HCT116 (cell line): ENCODE measurements around the gene TMEM141. TPM values are rescaled to one million over a fixed set of nuclear protein-coding genes. Genes with fewer than 3 reads are reported as not detected.
A peak's percentile ranks its signal among the peaks of the same experiment; 100 is the strongest.

Source experiments
- ATAC-seq: fragments of 200-7000 bp; cut with Tn5 transposase; 2 replicates; pipeline ENCODE4 v1.9.1; 2020; ENCODE audit warnings: mild to moderate bottlenecking, moderate library complexity
- BruUV-seq: library from RNA; stranded (reverse); fragments of 400-500 nt; replicated peaks from 2 replicates; lab custom pipeline; 2021; lab: Mats Ljungman, UMichigan
- CTCF ChIA-PET: fragments of 300-600 bp; sonication (Branson Sonifier 250); formaldehyde crosslinking; loops from one replicate; lab custom pipeline; 2021; ENCODE audit warnings: antibody characterized with exemption; lab: Charles Lee
- POLR2A ChIA-PET: fragments of 300-600, 350-600 bp; sonication (Branson Sonifier 250); formaldehyde crosslinking; loops from one replicate; lab custom pipeline; 2021; ENCODE audit warnings: antibody characterized with exemption; lab: Charles Lee
- RAD21 ChIA-PET, 2 experiments: fragments of 300-600 bp; sonication (Branson Sonifier 250); formaldehyde crosslinking; loops; one replicate each; lab custom pipeline; 2023; ENCODE audit warnings: low total read pairs in 2 of 2; ENCODE audit not compliant: uncharacterized antibody in 2 of 2, unreplicated experiment in 2 of 2, low non-redundant PET in 1 of 2; lab: Charles Lee
- DNase-seq: peaks from one replicate; pipeline ENCODE4 v3.0.0-alpha.2; 2010; ENCODE audit warnings: low read depth, low spot score
- H2AFZ ChIP-seq: fragments of 200-600 bp; shearing (Covaris generic), sonication (generic); 2 replicates; pipeline ENCODE4 v1.6.1; 2017; ENCODE audit warnings: low read depth, mixed run types, mixed read lengths, antibody characterized with exemption, low read length; ENCODE audit not compliant: poor library complexity, severe bottlenecking
- H3K27ac ChIP-seq: 2 replicates; pipeline ENCODE4 v1.5.1; 2012; ENCODE audit warnings: low read depth, low read length
- H3K27me3 ChIP-seq: fragments of 200-600 bp; sonication (generic); 2 replicates; pipeline ENCODE4 v1.6.1; 2016; ENCODE audit warnings: mixed run types, low read length, mixed read lengths; ENCODE audit not compliant: insufficient read depth
- H3K36me3 ChIP-seq, 2 experiments: fragments of 200-500 bp in 1 of 2; fragments of 200-600 bp in 1 of 2; sonication (Bioruptor generic) in 1 of 2; sonication (generic) in 1 of 2; 2 replicates each; pipeline versions ENCODE4 v1.5.1 to v1.6.1; 2014 to 2016; ENCODE audit warnings: low read length in 2 of 2, inconsistent platforms in 1 of 2, mixed read lengths in 1 of 2, mixed run types in 1 of 2; ENCODE audit not compliant: insufficient read depth in 2 of 2, control insufficient read depth in 1 of 2
- H3K4me1 ChIP-seq, 2 experiments: fragments of 200-600 bp in 1 of 2; sonication (generic) in 1 of 2; 2 replicates each; pipeline versions ENCODE4 v1.5.1 to v1.6.1; 2012 to 2017; ENCODE audit warnings: low read length in 2 of 2, inconsistent platforms in 1 of 2, mild to moderate bottlenecking in 1 of 2, mixed read lengths in 1 of 2, mixed run types in 1 of 2, moderate library complexity in 1 of 2; ENCODE audit not compliant: insufficient read depth in 2 of 2, control insufficient read depth in 1 of 2
- H3K4me2 ChIP-seq: fragments of 200-600 bp; sonication (generic); 2 replicates; pipeline ENCODE4 v1.6.1; 2017; ENCODE audit warnings: mixed run types, low read length, mixed read lengths
- H3K4me3 ChIP-seq, 2 experiments: fragments of 200-600 bp in 1 of 2; sonication (generic) in 1 of 2; replicated peaks in 1 of 2; 2 replicates each; pipeline ENCODE4 v1.5.1; 2011 to 2016; ENCODE audit warnings: low read length in 2 of 2, control low read depth in 1 of 2, low read depth in 1 of 2, mild to moderate bottlenecking in 1 of 2, mixed read lengths in 1 of 2, mixed run types in 1 of 2
- H3K79me2 ChIP-seq: fragments of 200-600 bp; sonication (generic); 2 replicates; pipeline ENCODE4 v1.6.1; 2017; ENCODE audit warnings: mild to moderate bottlenecking, mixed run types, low read length, moderate library complexity, mixed read lengths; ENCODE audit not compliant: insufficient read depth
- H3K9ac ChIP-seq: fragments of 200-600 bp; sonication (generic); 2 replicates; pipeline ENCODE4 v1.6.1; 2016; ENCODE audit warnings: low read length, mixed read lengths
- H3K9me2 ChIP-seq: fragments of 200-600 bp; sonication (generic), shearing (Covaris generic); 2 replicates; pipeline ENCODE4 v1.6.1; 2017; ENCODE audit warnings: mixed run types, mild to moderate bottlenecking, moderate library complexity; ENCODE audit not compliant: insufficient read depth
- H3K9me3 ChIP-seq, 2 experiments: fragments of 200-500 bp in 1 of 2; fragments of 200-600 bp in 1 of 2; sonication (Bioruptor generic) in 1 of 2; sonication (generic) in 1 of 2; 2 replicates each; pipeline ENCODE4 v1.6.1; 2014 to 2017; ENCODE audit warnings: low read length in 2 of 2, mixed read lengths in 2 of 2, inconsistent platforms in 1 of 2, low read depth in 1 of 2, mild to moderate bottlenecking in 1 of 2, mixed run types in 1 of 2, moderate library complexity in 1 of 2; ENCODE audit not compliant: control insufficient read depth in 1 of 2, insufficient read depth in 1 of 2
- H4K20me1 ChIP-seq: fragments of 200-600 bp; sonication (generic), shearing (Covaris generic); 2 replicates; pipeline ENCODE4 v1.6.1; 2017; ENCODE audit warnings: mixed run types, mild to moderate bottlenecking, moderate library complexity; ENCODE audit not compliant: insufficient read depth
- CTCF ChIP-seq, 3 experiments: fragments of 200-600 bp in 1 of 3; sonication (generic) in 1 of 3; IDR thresholded peaks in 2 of 3; conservative IDR thresholded peaks in 1 of 3; 2 replicates each; pipeline ENCODE4 v1.5.1; 2012 to 2017; ENCODE audit warnings: low read depth in 2 of 3, low read length in 2 of 3, antibody characterized with exemption in 1 of 3, borderline replicate concordance in 1 of 3, control low read depth in 1 of 3, mild to moderate bottlenecking in 1 of 3, mixed read lengths in 1 of 3, mixed run types in 1 of 3, moderate library complexity in 1 of 3; ENCODE audit not compliant: insufficient read depth in 1 of 3
- POLR2AphosphoS5 ChIP-seq: IDR thresholded peaks from 2 replicates; pipeline ENCODE4 v1.6.1; 2011; ENCODE audit warnings: mild to moderate bottlenecking, low read depth, low read length, moderate library complexity
- SP1 ChIP-seq: IDR thresholded peaks from 2 replicates; pipeline ENCODE4 v1.6.1; 2012; ENCODE audit warnings: low read depth
- ZFX ChIP-seq: fragments of 450-650 bp; IDR thresholded peaks from 2 replicates; pipeline ENCODE4 v1.6.1; 2017
- intact Hi-C: fragments of 100-400 bp; cut with micrococcal nuclease; formaldehyde crosslinking; loops from 2 replicates; pipeline ENCODE4 v1.10.0; 2022
- total RNA-seq: library from RNA; stranded (reverse); gene quantifications from one replicate; pipeline ENCODE4 v1.2.1, GENCODE V29; 2021; ENCODE audit not compliant: unreplicated experiment

TMEM141 gene
- total RNA-seq, 1 experiment from 2014 or later = 73.6 TPM

DNA sequence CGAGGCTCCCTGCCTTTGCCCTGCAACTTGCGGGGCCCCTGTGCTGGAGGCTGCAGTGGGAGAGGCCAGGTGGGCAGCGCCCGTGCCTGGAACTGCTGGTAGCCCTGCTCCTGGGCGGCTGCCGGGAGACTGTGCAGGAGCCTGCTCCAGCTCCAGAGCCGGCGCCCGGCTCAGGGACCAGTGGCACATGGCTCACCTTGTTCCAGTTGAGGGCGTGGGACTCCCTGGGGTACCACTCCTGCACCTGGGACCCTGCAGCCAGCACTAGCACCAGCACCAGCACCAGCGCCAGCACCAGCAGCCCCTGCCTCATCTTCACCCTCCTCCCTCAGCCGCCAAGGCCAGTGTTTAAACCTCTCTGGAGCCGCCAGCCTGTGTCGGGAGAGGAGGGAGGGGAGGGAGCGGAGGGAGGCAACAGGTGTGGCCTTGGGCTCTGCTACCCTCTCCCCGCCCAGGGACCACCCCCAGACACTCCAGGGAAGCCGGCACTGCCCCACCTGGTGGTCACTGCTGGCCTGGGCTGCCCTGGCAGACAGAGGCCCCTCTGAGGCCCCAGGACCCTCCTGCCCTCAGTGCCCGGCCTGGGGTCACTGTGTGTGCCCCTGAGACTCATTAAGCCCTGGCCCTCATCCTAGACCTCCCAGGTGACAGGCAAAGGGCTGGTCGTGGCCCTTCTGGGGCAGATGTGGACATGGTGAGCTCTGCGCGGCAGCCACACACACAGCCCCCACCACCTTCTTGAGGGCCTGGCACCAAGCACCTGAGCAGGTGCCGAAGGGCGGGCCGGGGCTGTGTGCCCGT, 48.4 kb upstream of the TMEM141 start, which contains the start of gene LCN10:
LCN10 (minus strand) TSS at position 350 of the 801 bp plus-strand sequence; CDS start at position 313, 37 bp downstream.
- POLR2A ChIA-PET = no interaction called here

More for the DNA sequence above, 48.4 kb upstream of the TMEM141 start, which contains the start of gene LCN10:
- H3K4me1 ChIP-seq = no peaks in the 10 kb centered on the region
- RAD21 ChIA-PET = no interaction called here
- no peaks in the 10 kb centered on the region for H3K9me3 ChIP-seq
- no peaks in the 10 kb centered on the region for H3K9me2 ChIP-seq
- no peak within 1 kb of the TSS for H3K4me2 ChIP-seq
- no TSS peak for BruUV-seq
- peak; percentile 85 for ATAC-seq
- DNase-seq = no peak
- TF ChIP-seq CTCF (IDR thresholded peaks at IDR 0.05 in 2 of 3, conservative IDR thresholded peaks at IDR 0.05 in 1 of 3; ENCODE audit: borderline replicate concordance in 1 of 3, insufficient read depth in 1 of 3, low read depth in 2 of 3, low read length in 2 of 3) = peak in 2 of 3 experiments; percentile 48 to 71; a peak in 4 of 6 replicates
- TF ChIP-seq POLR2AphosphoS5 = no peak
- no peak for TF ChIP-seq ZFX
- no peak for TF ChIP-seq SP1
- TF ChIP-seq, all 23 proteins: peak for 1
- Histone ChIP-seq H4K20me1 (no peaks in the 10 kb centered on the region), H3K79me2 (no peaks in the 10 kb centered on the region), H3K27me3 (no peaks in the 10 kb centered on the region), H3K9ac (no peak within 1 kb of the TSS), H3K27ac (no peak within 1 kb of the TSS), H2AFZ (no peak within 1 kb of the TSS), H3K4me3 (no peak within 1 kb of the TSS), H3K36me3 (no peaks in the 10 kb centered on the region)
- CTCF ChIA-PET = no interaction called here
- intact Hi-C loops = no loop called here
